GM18511 (cell line): ENCODE data around the gene SLC38A7.
"Not testable (repeated sequence)": the region's sequence is repeated elsewhere in the genome, so short reads cannot be mapped to it uniquely, and the experiment has no call there.

ENCODE experiments used
- ATAC-seq: cut with Tn5 transposase; IDR thresholded peaks from one replicate; pipeline ENCODE4 v1.9.1; 2021; ENCODE audit warnings: mild to moderate bottlenecking, moderate library complexity; ENCODE audit not compliant: unreplicated experiment

Gene SLC38A7

GRCh38 chr16:58679763-58680162 is 4.8 kb downstream of the SLC38A7 start:
- ATAC-seq = no peak

- no peak for ATAC-seq
These were observed 5.9 kb downstream of the SLC38A7 start for GRCh38 chr16:58678716-58679115.

- no peak for ATAC-seq
These were observed 6.3 kb downstream of the SLC38A7 start for GRCh38 chr16:58678269-58678668.

GRCh38 chr16:58670946-58671583 is 13.5 kb downstream of the SLC38A7 start:
- ATAC-seq = no peak

GRCh38 chr16:58670177-58670576 is 14.4 kb downstream of the SLC38A7 start:
- no peak for ATAC-seq

GRCh38 chr16:58665200-58665599 is 19.4 kb downstream of the SLC38A7 start:
- no peak for ATAC-seq

- ATAC-seq = peak; percentile 91
These were observed 23.3 kb downstream of the SLC38A7 start for GRCh38 chr16:58661199-58661830.

GRCh38 chr16:58659911-58660310 is 24.7 kb downstream of the SLC38A7 start:
- ATAC-seq = not testable (repeated sequence)

- ATAC-seq = no peak
These were observed 25.8 kb downstream of the SLC38A7 start for GRCh38 chr16:58658796-58659211.

GRCh38 chr16:58656899-58657298 is 27.7 kb downstream of the SLC38A7 start:
- ATAC-seq = no peak

- no peak for ATAC-seq
These were observed 29.4 kb downstream of the SLC38A7 start for GRCh38 chr16:58655215-58655596.

- ATAC-seq = no peak
These were observed 29.9 kb downstream of the SLC38A7 start for GRCh38 chr16:58654560-58655214.

GRCh38 chr16:58652741-58653140 is 31.8 kb downstream of the SLC38A7 start:
- ATAC-seq = no peak

- no peak for ATAC-seq
These were observed 32.6 kb downstream of the SLC38A7 start for GRCh38 chr16:58651965-58652348.

- ATAC-seq = no peak
These were observed 34.9 kb downstream of the SLC38A7 start for GRCh38 chr16:58649707-58650106.

- no peak for ATAC-seq
These were observed 37.5 kb downstream of the SLC38A7 start for GRCh38 chr16:58647107-58647506.

GRCh38 chr16:58644765-58645487 is 39.6 kb downstream of the SLC38A7 start:
- no peak for ATAC-seq

- ATAC-seq = no peak
These were observed 40.5 kb downstream of the SLC38A7 start for GRCh38 chr16:58644108-58644507.

GRCh38 chr16:58640949-58641348 is 43.6 kb downstream of the SLC38A7 start:
- ATAC-seq = no peak

GRCh38 chr16:58639836-58640235 is 44.7 kb downstream of the SLC38A7 start:
- no peak for ATAC-seq

GRCh38 chr16:58639230-58639629 is 45.3 kb downstream of the SLC38A7 start:
- no peak for ATAC-seq
